GM23248 (cell line): ENCODE results near the gene CLDN15.

Experiments used
- EZH2 ChIP-seq: fragments of 200-600 bp; sonication (generic); IDR thresholded peaks from 2 replicates; pipeline ENCODE4 v1.6.1; 2018; ENCODE audit warnings: antibody characterized with exemption, mild to moderate bottlenecking; ENCODE audit not compliant: insufficient read depth, poor library complexity, severe bottlenecking
- EZH2phosphoT487 ChIP-seq: fragments of 200-600 bp; sonication (generic); IDR thresholded peaks from 2 replicates; pipeline ENCODE4 v1.6.1; 2018; ENCODE audit warnings: antibody characterized with exemption, moderate library complexity, mild to moderate bottlenecking, low read depth; ENCODE audit not compliant: insufficient read depth

- no peak for TF ChIP-seq EZH2
- TF ChIP-seq EZH2phosphoT487 = no peak
Measured at GRCh38 chr7:101216001-101216859, 21.4 kb downstream of the CLDN15 start.
